Stimulated activated CD4-positive, alpha-beta T cell treated with anti-CD3 and anti-CD28 coated beads, Interleukin-15, amount 100 ng/mL, for 1 hour (primary cell): ENCODE data around the gene THAP3.
A peak's percentile ranks its signal among the peaks of the same experiment; 100 is the strongest.
"Not testable (repeated sequence)": the region's sequence is repeated elsewhere in the genome, so short reads cannot be mapped to it uniquely, and the experiment has no call there.

ENCODE experiments used
- DNase-seq, 2 donors: peaks; one replicate each; pipeline ENCODE4 v3.0.0-alpha.2; 2020; ENCODE audit warnings: low read depth in 1 of 2, low spot score in 1 of 2

Gene THAP3

GRCh38 chr1:6591222-6591621 is 33.4 kb upstream of the THAP3 start:
- DNase-seq = no peak

DNA sequence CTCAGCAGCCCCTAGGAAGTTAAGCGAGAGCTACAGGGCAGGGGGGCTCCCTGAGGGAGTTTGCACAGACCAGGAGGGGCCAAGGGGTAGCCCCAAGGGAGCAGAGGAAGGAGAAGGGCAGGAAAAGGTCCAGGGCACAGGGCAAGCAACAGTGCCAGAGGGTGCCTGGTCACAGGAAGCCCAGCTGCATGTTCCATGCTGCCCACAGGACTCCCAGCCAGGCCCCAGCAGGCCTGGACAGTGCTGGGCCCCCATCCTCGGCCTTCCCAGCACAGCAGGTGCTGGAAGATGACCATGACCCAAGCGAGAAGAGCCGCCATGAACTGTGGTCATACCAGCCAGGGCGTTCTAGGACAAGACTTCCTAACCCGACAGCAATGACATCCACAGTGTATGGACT is 33.0 kb upstream of the THAP3 start:
- DNase-seq = no peak

- DNase-seq = no peak
Measured at GRCh38 chr1:6592441-6592840, 32.2 kb upstream of the THAP3 start.

DNA sequence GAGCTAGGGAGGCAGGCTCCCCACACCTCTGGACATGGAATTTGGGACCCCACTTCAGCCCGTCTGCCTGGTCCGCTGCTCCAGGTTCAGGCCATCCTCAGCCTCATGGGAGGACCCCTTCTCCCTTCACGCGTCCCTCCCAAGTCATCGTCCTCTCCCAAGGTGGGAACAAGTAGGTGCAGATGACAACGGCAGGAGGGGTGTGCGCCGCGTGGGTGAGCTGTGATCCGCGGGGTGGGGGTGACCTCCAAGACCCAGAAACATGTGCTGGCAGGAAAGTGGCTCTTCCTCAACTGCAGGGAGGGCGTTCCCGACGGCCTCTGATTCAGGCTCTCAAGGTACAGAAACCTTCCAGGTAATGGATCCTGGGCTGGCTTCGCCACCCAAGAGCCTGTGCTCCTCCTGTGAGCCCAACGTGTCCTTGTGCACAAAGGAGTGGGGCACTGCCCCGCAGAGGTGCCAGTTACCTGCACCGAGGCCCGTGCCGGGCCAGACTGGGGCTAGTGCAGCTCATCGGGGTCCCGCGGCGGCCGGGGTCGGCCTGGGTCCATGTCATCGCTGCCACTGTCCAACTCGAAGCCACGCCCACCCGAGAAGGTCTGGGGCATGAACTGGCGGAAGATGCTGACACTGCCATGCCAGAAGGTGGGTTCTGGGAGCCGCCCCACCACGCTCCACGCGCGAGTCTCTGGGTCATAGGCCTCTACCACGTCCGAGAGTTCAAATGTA is 31.6 kb upstream of the THAP3 start:
- no peak for DNase-seq

DNA sequence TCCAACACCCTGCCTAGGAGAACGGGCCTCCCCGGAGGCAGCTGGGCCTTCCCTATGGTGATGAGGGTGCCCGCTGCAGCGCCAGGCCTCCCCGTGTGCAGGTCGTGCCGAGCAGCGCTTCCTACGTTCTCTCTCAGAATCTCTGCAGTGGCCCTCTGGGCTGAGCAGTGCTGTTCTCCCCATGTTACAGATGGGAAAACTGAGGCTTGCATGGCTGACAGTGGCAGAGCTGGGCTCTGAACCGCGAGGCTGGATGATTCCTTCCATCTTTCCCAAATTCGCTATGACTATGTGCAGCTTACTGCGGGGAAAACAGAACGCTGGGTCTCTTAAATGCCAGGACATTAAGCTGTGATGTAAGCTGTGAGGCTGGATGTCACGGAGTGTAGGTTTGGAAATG is 30.9 kb upstream of the THAP3 start:
- no peak for DNase-seq

DNA sequence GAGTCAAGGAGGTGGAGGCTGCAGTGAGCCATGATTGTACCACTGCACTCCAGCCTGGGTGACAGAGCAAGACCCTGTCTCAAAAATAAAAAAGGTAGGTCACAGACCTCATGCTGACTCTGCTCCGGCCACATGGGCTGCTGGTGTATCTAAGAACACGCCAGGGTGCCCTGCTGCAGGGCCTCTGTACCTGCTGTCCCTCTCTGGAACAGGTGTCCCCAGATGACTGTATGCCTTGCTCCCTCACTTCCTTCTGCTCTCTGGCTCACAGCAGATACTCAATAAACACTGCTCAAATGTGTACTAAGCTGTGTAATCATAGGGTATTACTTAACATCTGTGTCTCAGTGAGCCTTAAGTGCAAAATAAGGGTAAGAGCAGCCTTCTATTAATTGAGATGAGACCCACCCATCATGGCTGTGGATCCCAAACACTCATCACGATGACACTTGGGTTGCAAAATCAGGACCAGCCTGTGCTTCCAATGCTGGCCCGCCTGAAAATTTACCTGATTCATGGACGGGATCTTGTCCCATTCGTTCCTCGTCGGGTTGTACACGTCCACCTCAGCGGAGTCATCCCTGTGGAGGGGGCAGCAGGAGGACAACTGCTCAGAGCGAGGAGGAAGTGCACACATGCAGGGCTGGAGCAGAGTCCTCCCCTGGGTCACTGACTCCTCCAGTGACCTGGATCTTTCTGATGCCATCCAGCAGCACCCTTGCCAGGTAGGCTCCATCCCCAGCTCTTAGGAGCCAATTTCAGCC is 29.5 kb upstream of the THAP3 start:
- DNase-seq = no peak

DNA sequence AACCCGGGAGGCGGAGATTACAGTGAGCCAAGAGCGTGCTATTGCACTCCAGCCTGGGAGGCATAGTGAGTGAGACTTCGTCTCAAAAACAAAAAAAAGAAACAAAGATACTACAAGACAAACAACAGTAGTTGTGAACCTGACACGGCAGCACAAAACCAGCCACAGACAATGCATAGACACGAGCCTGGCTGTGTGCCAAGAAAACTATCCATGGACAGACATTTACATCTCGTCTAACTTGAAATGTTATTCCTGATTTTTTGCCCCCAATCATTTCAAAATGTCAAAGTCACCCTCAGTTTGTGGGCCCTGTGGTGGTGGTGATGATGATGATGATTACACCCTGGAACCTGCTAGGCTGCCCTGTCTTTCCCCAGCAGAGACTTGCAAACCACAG is 28.3 kb upstream of the THAP3 start:
- no peak for DNase-seq

DNA sequence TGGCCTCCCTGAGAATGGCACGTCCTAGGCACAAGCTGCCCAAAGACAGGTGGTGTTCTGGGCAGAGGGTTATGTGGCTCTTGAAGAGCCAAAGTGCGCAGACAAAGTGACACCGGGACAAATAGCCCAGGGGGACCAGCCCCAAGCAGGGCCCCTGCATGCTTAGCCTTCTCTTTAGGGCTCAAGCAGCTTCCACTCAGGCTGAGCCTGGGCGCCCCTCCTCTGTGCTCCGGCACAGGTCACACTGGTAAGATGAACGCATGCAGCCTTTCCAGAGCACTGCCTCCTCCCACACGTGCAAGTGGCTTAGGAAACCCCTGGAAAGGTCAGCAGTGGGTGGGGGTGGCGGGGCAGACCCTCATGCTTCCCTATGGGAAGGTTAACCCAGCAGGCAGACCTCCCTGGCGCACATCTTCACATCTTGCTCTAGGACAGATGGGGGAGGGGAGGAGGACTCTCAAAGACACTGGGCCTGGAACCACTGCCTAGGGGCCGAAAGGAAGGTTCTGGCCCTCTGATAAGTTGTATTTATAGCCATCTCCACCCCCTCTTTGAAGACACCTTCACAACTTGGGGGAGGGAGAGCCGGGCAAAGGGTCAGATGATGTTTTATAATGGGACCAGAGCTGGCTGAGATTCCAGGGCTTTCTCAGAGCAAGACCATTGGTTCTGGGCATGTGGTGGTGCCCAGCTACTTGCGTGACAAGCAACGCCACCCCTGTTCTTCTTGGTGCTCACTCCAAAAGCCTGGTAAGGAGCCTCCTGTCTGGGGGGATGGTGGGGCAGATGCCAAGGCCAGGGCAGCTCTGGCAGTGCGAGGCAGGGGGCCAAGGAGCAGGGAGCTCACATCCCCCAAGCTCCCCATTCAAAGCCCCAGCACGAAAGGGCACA is 27.5 kb upstream of the THAP3 start:
- DNase-seq = no peak

DNA sequence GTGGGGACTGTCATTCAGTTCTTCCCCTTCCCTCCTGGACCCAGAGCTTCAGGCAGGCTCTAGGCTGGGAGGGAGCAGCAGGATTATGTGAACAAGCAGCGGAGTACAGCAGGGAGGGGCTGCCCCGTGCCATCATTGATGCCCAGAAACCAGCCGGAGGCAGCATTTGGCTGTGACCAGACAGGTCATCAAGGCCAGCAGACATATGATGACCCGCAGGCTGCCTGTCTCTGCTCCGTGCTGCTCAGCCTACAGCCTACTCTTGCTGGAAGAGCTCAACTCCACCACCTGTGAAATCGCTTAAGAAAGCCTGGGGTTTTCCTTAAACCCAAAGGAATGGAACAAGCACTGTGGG is 26.9 kb upstream of the THAP3 start:
- DNase-seq = no peak

GRCh38 chr1:6599141-6599975 is 25.3 kb upstream of the THAP3 start:
- DNase-seq = no peak

DNA sequence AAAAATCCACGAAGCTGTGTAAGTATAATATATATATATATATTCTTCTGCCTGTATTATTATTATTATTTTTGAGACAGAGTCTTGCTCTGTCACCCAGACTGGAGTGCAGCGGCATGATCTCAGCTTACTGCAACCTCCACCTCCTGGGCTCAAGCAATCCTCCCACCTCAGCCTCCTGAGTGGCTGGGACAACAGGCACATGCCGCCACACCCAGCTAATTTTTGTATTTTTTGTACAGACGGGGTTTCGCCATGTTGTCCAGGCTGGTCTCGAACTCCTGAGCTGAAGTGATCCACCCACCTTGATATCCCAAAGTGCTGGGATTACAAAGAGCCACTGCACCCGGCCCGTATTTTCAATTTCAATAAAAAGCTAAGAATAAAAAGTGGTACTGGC is 24.7 kb upstream of the THAP3 start:
- DNase-seq = not testable (repeated sequence)

DNA sequence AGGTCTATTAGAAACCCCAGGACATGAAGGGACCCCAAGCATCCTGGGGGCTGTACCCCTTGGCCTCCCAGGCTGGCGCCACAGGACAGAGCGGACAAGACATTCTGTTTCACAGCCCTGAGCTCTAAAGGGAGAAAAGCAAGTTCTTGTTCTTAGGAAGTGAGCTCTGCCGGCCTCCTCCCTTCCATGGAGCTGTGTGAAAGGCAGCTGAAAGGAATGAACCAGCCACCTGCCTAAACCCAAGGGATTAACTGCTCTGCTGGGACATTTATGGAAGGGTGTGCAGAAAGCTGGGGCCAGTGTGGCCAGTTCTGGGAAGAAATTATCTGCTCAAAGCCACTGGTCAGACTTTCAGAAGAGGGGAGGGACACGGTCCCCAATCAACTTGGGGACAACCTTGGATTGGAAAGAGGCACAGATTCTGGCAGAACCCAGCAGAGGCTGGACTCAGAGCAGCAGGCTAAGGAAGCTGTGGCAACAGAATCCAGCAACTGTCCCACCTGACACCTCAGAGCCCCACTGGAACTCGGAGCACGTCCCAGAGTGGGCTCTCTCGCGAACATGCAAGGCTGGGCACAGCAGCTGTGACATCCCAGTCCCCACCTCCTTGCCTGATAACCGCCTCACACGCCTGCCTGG is 24.1 kb upstream of the THAP3 start:
- DNase-seq = no peak

DNA sequence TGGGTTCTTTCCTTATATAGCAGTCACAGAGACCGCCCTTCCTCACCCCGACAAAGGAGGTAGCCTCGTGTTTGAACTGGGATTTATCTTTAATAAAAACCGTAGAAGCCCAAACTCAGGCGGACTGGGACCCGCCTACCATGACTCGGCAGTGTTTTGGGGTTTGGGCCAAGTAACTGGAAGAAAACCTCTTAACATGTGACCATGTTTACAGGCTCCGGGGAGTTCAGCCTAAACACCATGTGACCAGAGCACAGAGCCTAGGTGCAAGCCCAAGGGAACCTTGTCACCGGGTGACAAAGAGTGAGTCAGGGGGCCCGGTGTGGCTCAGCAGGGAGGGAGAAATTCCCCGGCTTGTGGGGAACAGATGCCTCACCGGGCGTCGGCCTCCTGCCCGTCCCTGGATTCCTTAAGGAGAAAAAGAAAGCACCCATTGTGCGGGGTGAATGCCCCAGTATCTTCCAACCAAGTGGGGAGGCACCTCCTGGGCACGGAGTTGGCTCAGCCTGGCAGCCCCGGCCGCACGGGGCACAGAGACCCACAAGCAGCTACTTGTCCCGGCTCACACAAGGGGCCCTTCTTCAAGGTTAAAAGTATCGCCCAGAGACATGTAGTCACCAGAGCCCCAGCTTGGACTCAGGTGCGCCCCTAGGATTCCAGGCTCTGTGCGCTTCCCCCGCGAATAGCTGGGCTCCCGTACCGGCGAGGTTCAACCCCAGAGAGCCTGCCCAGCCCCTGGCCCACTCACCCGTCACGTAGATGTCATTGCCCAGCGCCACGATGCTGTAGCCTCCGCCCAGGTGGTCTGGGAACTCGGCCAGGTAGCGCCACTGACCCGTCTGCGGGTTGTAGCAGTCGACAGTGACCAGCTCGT is 23.4 kb upstream of the THAP3 start:
- DNase-seq = peak; percentile 51 to 68

DNA sequence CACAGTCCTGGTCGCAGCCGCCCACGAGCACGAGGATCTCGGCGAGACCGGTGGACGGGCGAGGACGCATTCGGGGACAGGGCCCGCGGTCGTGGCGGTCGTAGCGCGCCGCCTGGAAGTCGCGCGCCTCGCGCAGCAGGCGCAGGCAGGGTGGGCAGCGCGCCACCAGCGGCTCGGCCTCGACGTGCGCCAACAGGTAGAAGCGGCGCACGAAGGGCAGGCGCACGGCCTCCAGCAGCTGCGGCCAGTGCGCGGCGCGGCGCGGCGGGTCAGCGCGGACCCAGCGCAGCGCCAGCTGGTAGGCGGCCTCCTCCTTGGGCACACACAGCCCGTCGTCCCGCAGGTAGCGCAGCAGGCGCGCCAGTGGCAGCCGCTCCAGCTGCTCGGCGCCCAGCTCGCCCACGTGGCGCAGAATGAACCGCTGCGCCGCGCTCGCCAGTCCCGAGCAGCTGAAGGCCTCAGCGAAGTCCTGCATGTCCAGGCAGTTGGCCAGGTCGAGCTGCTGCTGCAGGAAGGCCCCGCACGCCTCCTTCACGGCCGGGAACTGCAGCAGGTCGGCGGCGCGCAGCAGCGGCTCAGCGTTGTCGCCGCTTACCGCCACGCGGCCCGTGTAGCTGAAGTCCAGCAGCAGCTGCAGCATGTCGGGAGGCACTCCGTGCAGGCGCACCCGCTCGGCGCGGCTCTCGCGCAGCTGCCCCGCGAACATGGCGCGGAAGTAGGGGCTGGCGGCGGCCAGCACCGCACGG is 22.6 kb upstream of the THAP3 start:
- no peak for DNase-seq

DNA sequence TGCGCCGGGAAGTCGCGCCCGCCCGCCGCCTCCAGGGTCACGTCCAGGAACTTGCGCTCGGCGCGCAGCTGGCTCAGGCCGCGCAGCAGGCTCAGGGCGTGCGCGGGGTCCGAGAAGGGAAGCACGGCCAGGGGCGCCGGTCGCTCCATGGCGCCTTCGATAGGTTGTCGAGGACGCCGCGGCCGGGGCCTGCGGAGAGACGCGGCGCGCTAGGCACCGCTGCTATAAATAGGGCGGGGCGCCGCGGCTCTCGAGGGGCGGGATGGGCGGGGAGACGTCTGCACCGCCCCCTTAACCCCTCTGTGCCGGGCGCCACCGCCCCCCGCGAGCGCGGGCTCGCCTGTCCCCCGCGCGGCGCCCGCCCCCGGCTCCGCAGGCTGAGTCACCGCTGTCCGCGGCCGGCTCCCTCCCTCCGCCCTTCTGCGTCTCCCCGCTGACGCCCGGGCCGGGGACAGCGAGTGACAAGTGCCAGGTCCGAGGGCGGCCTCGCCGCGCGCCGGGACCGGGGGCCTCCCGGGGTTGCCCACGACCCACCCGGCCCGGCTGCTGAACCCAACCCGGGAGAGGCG is 21.9 kb upstream of the THAP3 start, which contains the start of gene KLHL21:
Gene KLHL21, minus strand, starts transcription at position 201 of the 569 bp plus-strand sequence. Its CDS starts 52 bp downstream, at position 149.
- DNase-seq = peak; percentile 73 to 85

- no peak for DNase-seq
Measured at GRCh38 chr1:6603238-6603914, 21.3 kb upstream of the THAP3 start.

- no peak for DNase-seq
Measured at GRCh38 chr1:6603915-6604558, 20.6 kb upstream of the THAP3 start.
